Measurements from ENCODE around the gene TXLNB.
"Not testable (repeated sequence)": the region's sequence is repeated elsewhere in the genome, so short reads cannot be mapped to it uniquely, and the experiment has no call there.

Gene TXLNB

DNA sequence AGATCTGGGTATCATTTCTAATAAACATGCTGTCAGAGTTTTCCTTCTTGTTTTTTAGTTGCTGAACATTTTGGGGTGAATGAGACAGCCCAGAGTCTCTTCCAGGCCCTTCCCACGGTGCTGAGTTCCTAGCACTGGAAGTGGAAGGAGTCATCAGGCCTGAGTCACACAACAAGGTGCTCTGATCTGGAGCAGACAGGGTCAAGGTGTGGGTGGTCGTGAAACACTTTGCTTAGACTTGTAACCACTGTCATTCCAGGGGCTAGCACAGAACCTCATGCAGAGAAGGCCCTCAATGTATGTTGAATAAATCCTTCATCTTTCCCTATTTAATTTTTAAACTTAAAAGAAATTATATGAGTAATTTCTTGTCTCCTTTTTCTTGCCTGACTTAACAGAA lies 60.6 kb downstream of the TXLNB start:
- no peak for DNase-seq

DNA sequence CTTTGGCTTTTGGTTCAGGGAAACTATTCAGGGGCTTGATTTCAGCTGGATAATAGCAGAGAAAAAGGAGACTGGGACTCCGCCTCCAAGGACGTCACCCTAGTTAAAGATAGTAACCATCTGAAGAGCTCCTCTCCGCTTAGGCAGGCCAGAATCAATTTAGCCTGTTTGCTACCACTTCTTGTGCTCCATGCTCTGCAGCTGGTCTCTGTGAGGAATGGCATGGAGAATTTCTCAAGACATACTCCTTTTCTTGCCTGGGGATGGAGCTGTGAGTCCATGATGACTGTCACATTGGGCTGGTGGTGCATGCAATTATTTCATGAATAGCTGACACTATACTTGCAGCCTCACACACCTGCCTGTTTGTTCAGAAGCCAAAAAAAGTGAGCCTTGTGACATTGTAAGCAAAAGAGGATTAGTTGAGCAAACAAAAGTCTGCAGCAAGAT lies 61.4 kb downstream of the TXLNB start:
- DNase-seq: no peak

DNA sequence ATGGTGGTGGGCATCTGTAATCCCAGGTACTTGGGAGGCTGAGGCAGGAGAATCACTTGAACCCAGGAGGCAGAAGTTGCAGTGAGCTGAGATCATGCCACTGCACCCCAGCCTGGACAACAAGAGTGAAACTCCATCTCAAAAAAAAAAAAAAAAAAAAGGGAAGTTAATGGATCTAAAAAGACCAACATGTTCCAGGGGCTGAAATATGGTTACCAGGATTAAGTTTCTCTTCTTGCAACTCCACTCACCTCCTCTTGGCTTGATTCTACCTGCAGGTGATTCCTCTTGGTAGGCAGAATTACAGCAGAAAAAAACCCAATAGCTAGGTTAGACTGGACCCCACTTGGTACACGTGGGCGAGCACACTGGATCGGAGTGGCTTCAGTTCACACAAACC lies 63.4 kb downstream of the TXLNB start:
- DNase-seq: not testable (repeated sequence)

- no peak for DNase-seq
Observed at GRCh38 chr6:139219746-139220145, 72.1 kb downstream of the TXLNB start.

DNA sequence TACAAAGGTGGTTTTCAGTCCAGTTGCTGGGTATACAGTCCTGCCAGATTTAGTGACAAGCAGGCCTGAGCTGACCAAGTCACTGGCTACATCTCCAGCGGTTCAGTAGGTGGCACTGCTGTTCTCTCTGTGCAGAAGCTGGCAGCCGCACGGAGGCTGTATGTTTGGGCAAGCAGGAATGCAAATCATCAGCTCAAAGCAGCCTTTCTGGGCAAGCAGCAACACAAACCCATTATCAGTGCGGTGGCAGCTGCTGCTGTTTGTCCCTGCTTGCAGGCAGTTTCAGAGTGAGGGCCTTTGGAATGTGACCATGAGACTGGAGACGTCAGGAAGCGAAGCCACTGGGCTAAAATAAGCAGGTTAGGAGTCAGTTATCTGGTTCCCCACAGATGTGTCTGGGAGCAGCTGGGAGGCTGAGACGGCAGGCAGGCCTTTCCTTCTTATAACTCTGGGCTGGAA lies 72.5 kb downstream of the TXLNB start:
- peak; percentile 68 to 78 for DNase-seq

GRCh38 chr6:139212460-139212859 lies 79.3 kb downstream of the TXLNB start:
- not testable (repeated sequence) for DNase-seq

GRCh38 chr6:139210766-139211165 lies 81.0 kb downstream of the TXLNB start:
- not testable (repeated sequence) for DNase-seq

DNA sequence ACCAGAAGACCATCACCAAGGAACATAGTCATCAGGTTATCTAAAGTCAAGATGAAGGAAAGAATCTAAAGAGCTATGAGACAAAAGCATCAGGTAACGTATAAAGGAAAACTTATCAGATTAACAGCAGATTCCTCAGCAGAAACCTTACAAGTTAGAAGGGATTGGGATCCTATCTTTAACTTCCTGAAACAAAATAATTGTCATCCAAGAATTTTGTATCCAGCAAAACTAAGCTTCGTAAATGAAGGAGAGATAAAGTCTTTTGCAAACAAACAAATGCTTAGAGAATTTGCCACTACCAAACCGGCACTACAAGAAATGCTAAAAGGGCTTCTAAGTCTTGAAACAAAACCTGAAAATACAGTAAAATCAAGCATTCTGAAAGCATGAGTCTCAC lies 86.0 kb downstream of the TXLNB start:
- no peak for DNase-seq

GRCh38 chr6:139204978-139205377 lies 86.8 kb downstream of the TXLNB start:
- no peak for DNase-seq

DNA sequence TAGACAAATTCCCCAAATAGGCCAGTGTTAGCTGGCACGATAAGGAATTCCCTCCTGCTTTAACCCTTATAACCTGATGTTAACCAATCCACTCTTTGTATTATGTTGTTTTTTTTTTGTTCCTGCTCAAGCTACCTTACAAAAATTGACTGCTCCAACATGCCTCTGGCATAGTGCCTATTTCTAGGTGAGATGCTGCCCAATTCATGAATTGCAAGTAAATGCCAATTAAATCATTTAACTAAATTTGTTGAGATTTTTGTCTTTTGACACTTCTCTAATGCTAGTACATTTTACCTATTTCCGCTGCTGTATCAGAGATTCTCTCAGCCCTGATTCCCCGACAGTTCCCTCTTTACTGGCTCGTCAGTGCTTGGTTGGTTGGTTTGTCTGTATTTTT lies 90.4 kb downstream of the TXLNB start:
- no peak for DNase-seq

GRCh38 chr6:139198529-139199288 lies 93.1 kb downstream of the TXLNB start:
- DNase-seq: no peak

- no peak for DNase-seq
Observed at GRCh38 chr6:139194740-139195139, 97.1 kb downstream of the TXLNB start.
